ENCODE measurements around the gene TNFSF15.

The TNFSF15 gene

DNA sequence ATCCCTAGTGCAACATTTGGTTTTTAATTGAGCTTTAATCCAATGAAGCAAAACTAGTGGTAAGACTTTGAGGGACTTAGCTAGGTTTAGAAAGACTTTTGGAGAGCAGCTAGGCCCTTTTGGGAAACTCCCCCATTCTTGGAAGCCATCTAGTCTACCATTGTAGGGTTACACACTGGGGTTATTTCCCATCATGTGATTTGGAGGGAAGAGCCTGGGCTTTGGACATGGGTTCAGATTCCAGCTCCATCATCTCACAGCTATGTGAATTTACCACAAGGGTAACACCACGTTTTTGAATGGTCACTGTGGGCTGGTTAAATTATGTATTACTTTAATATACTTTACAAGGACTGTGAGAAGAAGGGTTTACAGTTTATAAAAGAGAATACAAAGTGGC, 18.3 kb upstream of the TNFSF15 start:
- no peak for DNase-seq

DNA sequence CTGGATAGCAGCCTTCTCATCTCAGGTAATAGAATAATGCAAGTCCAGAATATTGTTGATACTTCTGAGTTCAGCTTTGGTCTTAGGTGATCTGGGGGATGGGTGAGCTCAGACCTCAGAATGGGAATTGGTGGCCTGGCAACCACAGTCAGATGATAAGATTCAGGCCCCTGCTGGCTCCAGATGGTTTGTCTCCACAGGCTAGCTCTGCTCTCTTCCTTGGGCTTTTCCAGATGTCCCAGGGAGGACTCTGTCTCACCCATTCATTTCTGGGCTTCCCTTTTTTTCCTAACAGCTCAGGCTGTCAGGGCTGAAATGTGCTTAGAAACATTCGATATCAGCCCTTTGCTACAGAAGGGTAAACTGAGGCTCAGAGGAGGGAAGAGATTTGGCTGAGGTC, 17.6 kb upstream of the TNFSF15 start:
- DNase-seq: no peak

DNA sequence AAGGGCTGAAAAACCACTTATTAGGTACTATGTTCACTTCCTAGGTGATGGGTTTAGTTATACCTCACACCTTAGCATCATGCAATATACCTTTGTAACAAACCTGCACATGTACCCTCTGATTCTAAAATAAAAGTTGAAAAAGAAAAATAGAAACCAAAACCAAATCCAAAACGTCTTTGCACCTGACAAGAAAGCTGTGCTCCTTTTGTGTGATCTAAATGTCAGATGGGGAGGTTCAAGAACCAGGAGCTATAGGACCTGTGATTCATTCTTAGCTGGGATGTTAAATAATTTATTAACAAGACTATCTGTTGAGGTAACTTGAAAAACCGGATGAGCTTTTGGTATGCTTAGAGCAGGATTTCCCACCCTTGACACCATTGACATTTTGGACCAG, 16.9 kb upstream of the TNFSF15 start:
- no peak for DNase-seq

DNA sequence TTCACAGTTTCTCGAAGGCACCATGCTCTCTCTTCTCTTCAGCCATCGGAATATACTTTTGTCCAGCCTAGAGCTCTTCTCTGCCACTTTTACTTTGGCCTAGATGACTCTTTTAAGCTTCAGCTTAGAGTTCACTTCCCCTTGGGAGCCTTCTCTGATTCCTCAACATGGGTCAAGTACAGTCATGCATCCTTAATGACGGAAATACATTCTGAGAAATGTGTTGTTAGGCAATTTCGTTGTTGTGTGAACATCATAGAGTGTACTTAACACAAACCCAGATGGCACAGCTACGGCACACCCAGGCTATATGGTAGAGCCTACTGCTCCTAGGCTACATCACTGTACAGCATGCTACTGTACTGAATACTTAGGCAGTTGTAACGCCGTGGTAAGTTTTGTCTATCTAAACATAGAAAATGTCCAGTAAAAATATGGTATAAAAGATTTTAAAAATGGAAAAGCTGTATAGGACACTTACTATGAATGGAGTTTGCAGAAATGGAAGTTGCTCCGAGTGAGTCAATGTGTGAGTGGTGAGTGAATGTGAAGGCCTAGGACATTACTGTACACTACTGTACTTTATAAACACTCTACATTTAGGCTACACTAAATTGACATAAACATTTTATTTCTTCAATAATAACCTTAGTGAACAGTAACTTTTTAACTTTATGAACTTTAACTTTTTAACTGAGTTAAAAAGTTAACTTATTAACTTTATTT, 15.1 kb upstream of the TNFSF15 start:
- DNase-seq: no peak

DNA sequence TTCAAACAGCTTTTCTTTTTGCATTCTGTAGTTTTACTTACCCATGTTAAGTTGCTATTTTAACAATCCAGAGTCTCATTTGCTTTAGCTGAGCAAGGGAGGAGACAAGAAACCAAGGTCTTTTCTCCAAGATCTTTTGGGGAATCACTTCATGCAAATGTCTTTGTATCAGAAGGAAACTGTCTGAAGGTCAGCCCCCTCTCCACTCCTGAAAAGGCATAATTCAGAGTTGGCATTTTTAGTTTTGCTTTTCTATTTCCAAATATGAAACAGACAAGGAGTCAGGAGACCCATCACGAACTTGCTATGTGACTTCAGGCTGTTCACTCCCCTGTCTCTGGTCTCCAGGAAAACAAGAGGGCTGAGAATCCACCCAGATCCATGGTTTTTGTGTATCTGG, 12.3 kb upstream of the TNFSF15 start:
- DNase-seq: no peak

DNA sequence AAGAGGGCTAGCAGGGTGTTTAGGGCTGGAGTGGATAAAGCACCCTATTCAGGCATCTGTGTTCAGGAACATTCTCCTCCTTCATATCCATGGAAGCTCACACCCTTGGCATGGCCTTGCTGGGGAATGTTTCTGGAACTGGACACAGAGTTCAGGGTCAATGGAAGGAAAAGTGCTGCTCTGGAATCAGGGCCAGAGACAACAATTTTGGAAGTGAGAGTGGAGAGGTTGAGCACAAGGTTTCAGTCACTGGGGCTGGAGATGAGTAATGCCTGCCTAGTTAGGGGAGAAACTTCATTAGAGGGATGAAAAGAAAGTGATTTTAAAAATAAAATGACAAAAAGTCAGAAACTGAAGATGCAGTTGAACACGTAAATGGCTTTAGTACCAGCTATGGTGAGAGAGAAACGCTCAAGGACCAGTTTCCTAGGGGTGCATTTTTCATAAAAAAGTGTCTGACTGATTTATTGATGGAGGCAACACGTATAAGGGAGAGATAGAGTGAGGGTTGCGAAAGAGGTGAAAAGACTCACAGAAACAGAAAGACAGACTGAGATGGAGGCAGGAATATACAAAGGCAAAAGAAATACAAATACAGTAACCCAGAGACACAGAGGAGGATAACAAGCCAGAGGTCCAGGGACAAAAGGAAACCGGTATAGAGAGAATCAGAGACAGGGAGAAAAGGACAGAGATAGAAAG, 8.0 kb upstream of the TNFSF15 start:
- DNase-seq: no peak

DNA sequence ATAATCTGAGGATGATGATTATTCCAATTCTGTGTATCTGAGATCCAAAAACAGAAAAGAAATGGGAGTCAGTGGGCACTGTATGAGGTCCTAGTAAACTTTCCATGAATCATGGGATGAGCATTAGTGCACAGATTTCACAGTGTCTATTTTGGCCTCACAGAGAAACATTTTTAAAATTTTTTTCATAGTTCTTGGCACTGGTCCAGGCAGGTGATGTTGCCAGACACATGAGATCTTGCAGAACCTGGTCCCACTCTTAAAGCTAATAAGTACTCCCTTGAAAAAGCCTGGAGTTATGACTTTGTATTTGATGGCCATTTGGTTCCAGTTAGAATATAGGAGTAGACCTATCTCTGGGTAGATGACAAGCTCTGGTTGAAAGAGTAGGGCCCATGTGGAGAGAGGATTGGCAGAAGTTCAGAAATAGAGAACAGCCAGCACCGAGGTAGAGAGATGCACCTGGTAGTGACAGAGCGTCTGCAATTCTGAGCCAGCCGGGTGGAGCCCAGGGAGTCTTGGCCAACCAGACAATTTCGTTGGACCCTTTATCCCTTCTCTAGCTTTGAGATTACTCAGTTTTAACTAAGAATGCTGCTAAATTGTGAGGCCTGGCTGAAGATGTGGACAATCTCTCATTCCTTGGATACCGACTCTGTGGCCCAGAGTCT, 6.3 kb upstream of the TNFSF15 start:
- no peak for DNase-seq

DNA sequence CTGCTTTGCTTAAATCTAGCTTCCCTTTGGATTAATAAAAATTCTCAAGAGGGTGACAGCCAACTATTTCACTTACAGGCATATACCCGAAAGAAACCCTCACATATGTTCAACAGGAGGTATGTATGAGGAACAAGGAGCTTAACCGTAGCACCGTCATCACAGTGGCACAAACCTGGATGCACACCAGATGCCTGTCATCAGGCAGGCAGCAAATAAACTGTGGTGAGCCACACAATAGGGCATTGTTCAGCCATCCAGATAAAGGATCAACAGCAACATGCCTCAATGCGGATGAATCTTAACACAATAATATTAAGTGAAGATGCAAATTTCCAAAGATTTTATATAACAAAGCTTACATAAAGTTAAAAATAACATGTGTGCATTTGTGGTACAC, 5.5 kb upstream of the TNFSF15 start:
- DNase-seq: no peak

DNA sequence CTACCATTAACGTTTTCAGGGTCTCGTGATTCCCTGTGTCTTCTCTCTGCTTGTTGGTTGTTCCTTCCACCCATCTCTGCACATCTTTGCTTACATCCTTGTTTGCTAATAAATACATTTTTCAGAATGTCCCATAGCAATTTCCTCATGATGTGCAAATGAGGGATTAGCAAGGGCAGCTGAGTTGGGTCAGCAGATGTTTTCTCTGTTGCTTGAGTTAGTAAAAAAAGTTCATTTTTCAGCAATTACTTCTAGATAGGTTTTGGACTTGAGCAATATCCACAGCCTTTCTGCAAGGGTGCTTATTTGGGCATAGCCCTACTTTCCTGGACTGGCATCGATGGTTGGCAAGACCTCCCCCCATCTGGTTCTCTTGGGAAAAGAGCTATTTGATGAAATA, 4.8 kb upstream of the TNFSF15 start:
- DNase-seq: no peak

DNA sequence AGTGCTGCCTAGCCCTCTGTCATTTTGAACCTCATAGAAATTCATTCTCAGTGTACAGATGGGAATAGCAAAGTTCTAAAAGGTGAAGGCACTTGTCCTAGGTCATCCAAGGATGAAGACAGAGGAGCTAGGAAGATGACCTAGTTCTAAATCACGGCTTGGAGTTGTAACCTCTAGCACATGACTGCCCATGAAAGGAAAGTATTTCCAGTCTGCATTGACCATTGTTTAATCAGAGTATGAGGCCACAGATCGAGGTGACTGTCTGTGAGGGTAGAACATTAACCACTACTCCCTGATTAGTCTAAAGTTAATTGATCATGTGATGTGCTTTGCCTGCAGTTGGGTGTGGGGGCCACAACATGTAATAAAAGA, 674 bp upstream of the TNFSF15 start:
- DNase-seq: no peak

DNA sequence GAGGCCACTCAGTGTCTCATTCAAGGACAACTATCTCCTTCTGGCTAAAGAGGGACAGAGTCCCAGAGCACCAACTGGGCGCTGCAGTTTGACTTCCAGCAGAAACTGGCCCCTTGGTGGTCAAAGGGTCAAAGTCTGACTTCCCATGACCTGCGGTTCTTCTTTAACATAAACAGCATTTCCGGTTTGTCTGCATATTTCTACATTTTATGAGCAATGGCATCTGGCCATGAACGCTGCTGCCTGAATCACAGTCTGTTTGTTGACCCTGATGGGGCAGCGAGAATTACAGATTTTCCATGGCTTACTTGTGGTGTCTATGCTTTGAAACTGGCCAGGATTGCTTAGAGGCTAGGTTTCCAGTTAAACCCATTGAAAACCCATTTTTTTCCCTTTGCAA, 1.3 kb downstream of the TNFSF15 start:
- no peak for DNase-seq

DNA sequence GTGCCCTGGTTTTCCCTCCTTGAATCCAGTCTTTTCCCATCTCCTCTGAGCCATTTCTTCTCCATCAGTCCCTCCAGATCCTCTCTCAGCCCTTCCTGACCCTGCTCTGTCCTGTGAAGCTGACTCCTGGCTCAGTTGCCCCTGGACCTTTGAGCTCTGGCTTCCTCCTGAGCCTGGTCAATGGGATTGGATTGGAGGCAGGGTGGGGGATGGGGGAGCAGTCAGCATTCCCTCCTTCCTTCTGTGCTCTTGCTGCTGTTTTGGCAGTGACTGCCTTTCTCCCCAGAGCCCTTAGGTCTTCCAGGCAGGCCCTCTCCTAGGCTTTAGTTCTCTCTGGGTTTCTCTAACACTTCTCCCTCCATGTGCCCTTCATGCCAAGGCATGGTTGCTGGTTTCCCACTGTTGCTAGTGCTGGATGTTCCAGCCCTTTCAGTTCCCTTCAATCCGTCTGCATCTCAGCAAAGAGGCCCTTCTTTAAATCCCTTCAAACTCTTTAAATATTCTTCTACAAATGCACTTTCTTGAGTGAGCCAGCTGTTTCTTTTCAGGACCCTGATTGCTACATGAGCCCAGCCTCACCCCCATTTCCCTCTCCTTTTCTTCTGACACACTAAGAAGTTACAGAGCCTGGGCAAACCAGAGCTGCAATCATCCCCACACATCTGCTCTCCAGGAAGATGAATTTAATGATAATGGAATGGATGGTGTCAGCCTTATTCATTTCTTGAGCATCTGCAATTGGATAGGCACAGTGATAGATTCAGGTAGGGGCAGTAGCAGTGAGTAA, 2.2 kb downstream of the TNFSF15 start:
- DNase-seq: no peak

DNA sequence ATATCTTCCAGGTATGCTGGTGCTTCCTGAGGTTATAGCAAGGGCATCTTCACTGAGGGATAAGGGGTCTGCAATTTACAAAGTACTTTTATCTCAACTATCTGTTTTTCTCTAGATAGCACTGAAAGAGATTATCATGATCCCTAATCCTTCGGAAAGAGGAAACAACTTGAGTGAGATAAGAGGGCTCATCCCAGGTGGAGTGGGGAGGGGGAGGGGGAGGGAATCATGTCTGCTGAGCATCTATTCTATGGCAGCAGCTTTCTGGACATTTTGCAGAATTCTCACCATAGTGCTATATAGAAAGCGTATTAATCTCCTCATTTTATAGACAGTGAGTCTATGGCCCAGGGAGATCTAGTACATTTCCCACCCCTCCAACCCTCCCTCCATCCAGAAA, 5.9 kb downstream of the TNFSF15 start:
- no peak for DNase-seq

DNA sequence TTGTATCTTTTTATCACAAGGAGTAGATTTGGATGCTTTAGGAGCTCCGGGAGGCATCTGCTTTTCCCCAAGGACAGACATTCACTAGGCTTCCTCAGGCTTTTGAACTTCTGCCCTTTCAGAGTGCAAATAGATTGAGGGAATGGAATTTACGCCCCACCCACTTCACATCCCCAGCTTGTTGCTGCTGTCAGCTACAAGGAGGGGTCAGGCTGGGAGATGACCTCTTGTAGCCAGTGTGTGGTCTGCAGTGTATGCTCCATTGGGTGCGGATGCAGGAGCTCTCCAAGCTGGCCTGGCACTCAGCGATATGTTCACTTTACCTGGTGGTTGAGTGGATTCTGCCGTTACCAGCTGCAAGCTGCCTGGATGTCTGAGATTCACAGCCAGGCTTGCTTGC, 6.4 kb downstream of the TNFSF15 start:
- DNase-seq: no peak

DNA sequence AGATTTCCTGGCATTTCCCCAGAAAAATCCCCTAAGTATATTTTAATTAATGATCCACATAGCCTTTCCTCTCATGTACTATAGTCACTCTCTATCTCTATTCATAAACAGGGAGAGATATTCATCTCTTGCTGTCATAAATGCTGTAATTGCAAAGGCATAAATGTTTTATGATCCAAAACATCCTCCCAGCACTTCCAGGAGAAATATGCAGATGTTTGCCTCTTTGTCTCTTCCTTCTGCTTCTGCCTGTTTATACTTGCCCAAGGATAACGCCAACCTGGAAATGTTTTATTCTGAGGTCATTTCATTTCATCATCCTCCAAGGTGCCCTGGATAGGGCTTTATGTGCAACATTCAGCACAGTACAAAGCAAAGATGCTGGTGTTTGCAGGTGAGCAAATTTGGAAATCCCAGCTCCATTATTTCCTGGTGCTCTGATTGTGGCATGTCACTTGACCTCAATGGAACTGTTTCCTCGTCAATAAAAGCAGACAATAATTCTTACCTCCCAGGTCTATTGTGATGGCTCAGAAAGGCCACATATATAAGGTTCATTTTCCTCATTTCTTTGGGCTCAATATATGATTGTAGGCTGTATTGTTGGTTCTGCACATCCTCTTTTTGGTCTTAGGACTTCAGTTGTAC, 6.9 kb downstream of the TNFSF15 start:
- no peak for DNase-seq

DNA sequence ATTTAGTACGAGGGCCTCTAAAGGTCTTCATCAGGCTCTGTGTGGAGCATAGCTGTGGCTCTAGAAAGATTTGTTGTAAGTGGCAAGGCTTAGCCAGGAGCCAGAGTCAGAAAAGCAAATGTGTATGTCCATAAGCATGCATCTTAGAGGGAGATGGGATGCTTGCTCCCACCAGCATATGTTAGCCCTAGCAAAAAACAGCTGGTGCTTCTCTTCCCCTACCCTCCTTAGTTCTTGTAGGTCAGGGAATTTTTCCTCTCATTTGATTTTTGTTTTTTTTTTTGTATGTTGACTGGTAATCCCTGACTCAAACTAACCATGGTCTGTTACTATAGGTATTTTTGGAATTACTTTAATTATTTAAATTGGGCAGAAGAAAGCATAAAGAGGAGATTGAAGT, 7.7 kb downstream of the TNFSF15 start:
- no peak for DNase-seq

DNA sequence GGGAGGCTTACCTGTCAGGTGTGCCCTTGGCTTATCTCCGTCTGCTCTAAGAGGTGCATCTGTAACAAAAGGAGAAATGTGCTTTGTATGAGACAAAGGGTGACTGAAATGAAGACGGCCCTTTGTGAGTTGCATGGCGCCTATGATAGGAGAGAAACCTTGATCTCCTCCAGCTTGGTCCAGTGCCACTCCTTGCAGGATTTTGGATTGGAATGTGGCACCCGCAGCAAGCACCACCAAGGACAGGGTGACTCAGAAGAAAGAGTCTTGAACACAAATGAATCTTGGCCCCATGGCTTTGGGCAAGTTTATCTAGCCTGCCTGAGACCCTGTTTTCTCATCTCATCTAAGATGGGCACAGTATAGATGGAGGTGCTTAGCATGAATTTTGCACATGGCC, 13.4 kb downstream of the TNFSF15 start:
- no peak for DNase-seq

DNA sequence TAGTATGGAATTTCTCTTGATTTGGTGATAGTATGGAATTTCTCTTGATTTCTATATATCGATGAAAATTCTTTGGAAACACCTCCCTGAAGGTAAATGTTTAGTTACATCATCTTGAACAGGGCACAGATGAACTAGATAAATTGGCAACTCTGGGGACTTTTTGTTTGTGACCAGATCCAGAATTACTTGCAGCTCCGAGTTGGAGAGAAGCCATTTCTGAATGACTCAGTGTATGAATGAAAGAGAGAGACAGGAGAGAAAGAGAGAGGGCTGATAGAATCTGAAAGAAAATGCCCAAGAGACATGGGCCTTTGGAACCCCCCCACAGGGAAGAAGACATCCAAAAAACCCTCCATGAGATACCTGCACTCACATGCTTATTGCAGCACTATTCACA, 14.1 kb downstream of the TNFSF15 start:
- no peak for DNase-seq

DNA sequence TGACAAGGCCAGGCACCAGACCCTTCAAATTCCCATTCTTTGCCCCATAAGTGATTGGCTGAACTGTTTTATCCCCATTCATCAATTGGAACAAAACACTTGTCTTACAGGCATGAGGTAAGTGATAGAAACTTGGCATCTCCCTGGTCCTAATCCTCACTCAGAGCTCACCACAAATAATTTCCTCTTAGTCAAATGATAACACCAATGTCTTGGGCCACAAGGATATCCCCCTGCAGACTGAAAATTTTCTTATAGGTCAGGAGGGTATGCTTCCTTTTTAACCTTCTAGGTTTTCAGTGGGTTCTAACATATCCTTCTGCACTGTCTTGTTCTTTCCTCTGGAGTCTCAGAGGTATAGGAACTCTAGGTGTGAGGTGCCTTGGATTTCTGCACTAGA, 14.5 kb downstream of the TNFSF15 start:
- no peak for DNase-seq

DNA sequence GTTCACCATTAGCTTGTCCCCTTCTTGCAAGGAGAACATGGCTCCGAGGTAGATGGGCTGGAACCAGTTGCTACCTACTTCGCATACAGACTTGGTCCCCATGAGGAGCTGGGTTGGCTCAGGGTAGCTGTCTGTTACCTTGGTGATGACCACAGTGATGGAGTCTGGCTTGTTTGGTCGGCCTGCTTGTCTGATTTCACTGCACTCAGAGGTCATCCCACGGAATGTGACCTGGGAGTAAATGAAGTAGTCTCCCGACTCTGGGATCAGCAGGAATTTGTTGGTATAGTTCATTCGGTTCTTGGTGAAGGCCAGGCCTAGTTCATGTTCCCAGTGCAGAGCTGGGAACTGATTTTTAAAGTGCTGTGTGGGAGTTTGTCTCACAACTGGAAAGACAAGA, 15.3 kb downstream of the TNFSF15 start:
- DNase-seq: no peak

DNA sequence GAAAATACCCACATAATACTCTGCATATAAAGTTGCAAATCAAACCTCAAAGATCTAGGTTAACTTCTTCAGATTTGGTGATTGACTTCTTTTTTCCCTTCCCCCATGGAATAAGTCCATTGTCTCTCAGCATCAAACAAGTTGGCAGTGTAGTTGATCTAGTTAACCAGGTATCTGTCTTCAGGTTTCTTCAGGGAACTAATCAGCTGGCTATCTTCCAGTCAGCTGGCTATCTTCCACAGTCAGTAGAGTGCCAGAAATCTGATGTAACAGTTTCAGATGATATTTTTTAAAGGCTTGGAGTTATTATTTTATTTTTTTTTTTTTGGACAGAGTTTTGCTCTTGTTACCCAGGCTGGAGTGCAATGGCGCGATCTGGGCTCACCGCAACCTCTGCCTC, 16.8 kb downstream of the TNFSF15 start:
- DNase-seq: no peak

DNA sequence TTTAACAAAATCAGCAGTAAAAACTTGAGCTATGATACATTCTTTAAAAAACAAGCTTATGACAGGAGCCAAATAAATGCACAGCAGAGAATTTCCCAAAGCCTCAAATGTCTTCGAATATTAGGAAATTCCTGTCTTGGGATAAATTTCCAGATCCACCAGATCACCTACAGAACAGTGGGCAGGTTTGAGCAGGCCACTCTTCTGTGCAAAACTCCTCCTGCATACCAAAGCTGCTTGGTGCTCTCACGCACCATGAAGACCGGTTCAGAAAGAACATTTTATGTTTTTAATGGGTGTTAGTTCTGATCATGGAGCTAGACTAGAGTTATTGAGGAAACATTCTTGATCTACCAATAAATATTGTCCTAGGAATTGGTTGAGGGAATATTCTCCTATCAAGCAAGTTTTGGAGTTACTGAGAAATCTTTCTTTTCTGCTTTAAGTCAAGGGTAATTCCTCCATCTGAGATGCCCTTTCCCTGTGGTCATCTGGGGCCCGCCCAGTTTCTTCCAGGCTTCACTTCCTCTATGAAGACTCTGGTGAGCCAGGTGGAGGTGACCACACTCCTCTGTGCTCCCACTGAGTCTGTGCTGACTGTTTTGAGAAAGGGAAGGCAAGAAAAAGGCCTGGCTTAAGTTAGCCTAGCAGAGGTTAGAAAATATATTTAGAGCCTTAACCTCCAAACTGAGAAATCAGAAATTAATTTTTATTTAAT, 17.9 kb downstream of the TNFSF15 start:
- DNase-seq: no peak
